ENCODE data around the gene NOTUM.

Gene NOTUM

GRCh38 chr17:81996232-81996756 is 35.3 kb upstream of the NOTUM start:
- Histone ChIP-seq H3K36me3 (ENCODE audit: control insufficient read depth, insufficient read depth, low read length) (0 out of 2 replicates have a peak, but pooled peaks cover 2% of the 10 kb centered on the region), H3K27ac (ENCODE audit: low read length) (no peak overlapping the region), H3K27me3 (ENCODE audit: control insufficient read depth, insufficient read depth, low read length) (no peaks in the 10 kb centered on the region), H3K4me1 (ENCODE audit: control insufficient read depth, insufficient read depth, low read length) (peaks cover 14% of the 10 kb centered on the region), H3K9me3 (ENCODE audit: control insufficient read depth, insufficient read depth, low read length) (no peaks in the 10 kb centered on the region), H3K4me3 (ENCODE audit: low read length) (no peak overlapping the region)
- DNase-seq (ENCODE audit: low read depth, low spot score): no peak
- WGBS (ENCODE audit: insufficient coverage, insufficient read length): no CpG with 5 or more reads among the region's 28 CpGs

DNA sequence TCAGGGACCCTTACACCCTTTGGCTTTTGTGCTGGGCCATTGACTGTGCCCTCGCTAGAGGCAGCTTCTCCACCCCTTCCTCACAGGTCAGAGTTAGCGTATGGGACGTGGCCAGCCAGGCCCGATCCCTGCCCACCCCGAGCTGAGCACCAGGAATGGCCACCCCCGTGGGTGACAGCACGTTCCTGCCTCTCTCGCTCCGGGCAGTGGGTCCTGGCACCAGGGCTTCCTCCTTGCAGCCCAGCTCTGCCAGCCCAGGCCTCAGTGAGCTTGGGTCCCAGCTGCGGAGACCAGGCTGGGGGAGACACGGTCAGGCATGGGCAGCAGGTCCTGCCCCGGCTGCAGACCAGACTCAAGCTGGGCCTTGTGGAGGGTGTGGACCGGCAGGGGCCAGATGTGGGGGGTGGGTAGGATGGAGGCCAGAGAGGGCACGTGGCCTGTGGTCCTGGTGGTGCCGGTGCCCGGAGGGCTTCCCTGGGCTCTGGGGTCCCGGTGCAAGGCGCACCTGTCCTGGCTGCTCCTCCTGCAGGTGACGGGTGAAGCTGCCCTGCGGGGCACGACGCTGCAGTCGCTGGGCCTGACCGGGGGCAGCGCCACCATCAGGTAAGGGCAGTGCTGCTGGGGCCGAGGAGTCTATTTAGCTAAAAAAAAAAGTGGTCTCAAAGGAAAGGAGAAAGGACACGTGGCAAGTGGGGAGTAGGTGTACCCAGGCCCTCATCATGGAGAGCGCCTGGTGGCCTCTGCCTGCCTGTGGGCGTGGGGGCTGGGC is 34.7 kb upstream of the NOTUM start:
- Histone ChIP-seq H3K4me3 (ENCODE audit: low read length) (no peak overlapping the region), H3K4me1 (ENCODE audit: control insufficient read depth, insufficient read depth, low read length) (peaks cover 14% of the 10 kb centered on the region), H3K9me3 (ENCODE audit: control insufficient read depth, insufficient read depth, low read length) (no peaks in the 10 kb centered on the region), H3K27ac (ENCODE audit: low read length) (no peak overlapping the region), H3K36me3 (ENCODE audit: control insufficient read depth, insufficient read depth, low read length) (0 out of 2 replicates have a peak, but pooled peaks cover 2% of the 10 kb centered on the region), H3K27me3 (ENCODE audit: control insufficient read depth, insufficient read depth, low read length) (no peaks in the 10 kb centered on the region)
- DNase-seq (ENCODE audit: low read depth, low spot score): no peak
- WGBS (ENCODE audit: insufficient coverage, insufficient read length): no CpG with 5 or more reads among the region's 29 CpGs

DNA sequence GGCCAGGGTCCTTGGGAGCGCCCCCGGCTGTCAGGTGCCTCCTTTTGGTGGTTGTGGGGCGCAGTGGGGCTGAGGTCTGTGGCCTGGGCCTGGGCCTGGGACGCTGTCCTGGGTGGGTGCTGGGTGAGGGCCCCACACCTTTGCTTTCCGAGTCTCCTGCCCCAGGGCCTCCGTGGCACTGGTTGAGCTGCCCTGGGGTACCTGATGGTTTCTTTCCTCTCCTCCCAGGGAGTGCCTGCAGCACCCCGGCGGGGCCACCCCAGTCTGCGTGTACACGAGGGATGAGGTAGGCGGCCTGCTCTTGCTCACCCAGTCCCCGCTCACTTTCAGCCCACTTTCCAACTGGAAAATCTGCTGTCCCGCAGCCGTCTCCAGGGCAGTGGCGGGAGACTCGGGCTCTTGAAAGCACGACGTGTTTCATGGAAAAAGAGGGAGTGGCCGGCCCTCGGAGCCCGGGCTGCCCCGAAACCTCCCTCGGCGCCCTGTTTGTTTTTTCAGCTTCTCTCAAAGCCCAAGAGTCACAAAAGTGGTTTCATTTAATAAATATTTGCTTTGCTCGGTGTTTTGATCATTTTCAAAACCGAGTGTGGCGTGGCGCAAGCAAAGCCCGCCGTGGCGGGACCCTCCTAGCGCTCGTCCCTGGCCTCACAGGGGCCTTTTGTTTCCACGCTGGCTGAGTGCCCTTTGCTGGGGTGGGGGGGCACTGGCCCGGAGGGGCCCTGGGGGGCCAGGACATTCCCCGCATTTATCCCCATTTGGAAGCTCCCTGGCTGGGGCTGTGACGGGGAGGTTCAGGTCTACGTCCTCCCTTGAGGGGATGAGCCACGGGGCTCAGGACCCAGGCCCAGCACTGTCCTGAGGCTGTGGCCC is 33.8 kb upstream of the NOTUM start:
- 0 out of 2 replicates have a peak, but pooled peaks cover 2% of the 10 kb centered on the region for H3K36me3 ChIP-seq (ENCODE audit: control insufficient read depth, insufficient read depth, low read length)
- no peaks in the 10 kb centered on the region for H3K27me3 ChIP-seq (ENCODE audit: control insufficient read depth, insufficient read depth, low read length)
- no peaks in the 10 kb centered on the region for H3K9me3 ChIP-seq (ENCODE audit: control insufficient read depth, insufficient read depth, low read length)
- WGBS (ENCODE audit: insufficient coverage, insufficient read length): no CpG with 5 or more reads among the region's 39 CpGs
- H3K4me3 ChIP-seq (ENCODE audit: low read length): no peak overlapping the region
- peaks cover 13% of the 10 kb centered on the region for H3K4me1 ChIP-seq (ENCODE audit: control insufficient read depth, insufficient read depth, low read length)
- H3K27ac ChIP-seq (ENCODE audit: low read length): no peak overlapping the region
- no peak for DNase-seq (ENCODE audit: low read depth, low spot score)

GRCh38 chr17:81993729-81994592 is 33.0 kb upstream of the NOTUM start:
- Histone ChIP-seq H3K27ac (ENCODE audit: low read length) (no peak overlapping the region), H3K36me3 (ENCODE audit: control insufficient read depth, insufficient read depth, low read length) (0 out of 2 replicates have a peak, but pooled peaks cover 4% of the 10 kb centered on the region), H3K4me3 (ENCODE audit: low read length) (no peak overlapping the region), H3K4me1 (ENCODE audit: control insufficient read depth, insufficient read depth, low read length) (peaks cover 13% of the 10 kb centered on the region), H3K27me3 (ENCODE audit: control insufficient read depth, insufficient read depth, low read length) (no peaks in the 10 kb centered on the region), H3K9me3 (ENCODE audit: control insufficient read depth, insufficient read depth, low read length) (no peaks in the 10 kb centered on the region)
- DNase-seq (ENCODE audit: low read depth, low spot score): no peak
- no CpG with 5 or more reads among the region's 37 CpGs for WGBS (ENCODE audit: insufficient coverage, insufficient read length)

- no peak for DNase-seq (ENCODE audit: low read depth, low spot score)
- Histone ChIP-seq H3K4me3 (ENCODE audit: low read length) (no peak overlapping the region), H3K27ac (ENCODE audit: low read length) (no peak overlapping the region), H3K27me3 (ENCODE audit: control insufficient read depth, insufficient read depth, low read length) (no peaks in the 10 kb centered on the region), H3K36me3 (ENCODE audit: control insufficient read depth, insufficient read depth, low read length) (0 out of 2 replicates have a peak, but pooled peaks cover 4% of the 10 kb centered on the region), H3K4me1 (ENCODE audit: control insufficient read depth, insufficient read depth, low read length) (peaks cover 13% of the 10 kb centered on the region), H3K9me3 (ENCODE audit: control insufficient read depth, insufficient read depth, low read length) (no peaks in the 10 kb centered on the region)
- WGBS (ENCODE audit: insufficient coverage, insufficient read length): no CpG with 5 or more reads among the region's 31 CpGs
Measured at GRCh38 chr17:81992306-81993102, 31.5 kb upstream of the NOTUM start.

DNA sequence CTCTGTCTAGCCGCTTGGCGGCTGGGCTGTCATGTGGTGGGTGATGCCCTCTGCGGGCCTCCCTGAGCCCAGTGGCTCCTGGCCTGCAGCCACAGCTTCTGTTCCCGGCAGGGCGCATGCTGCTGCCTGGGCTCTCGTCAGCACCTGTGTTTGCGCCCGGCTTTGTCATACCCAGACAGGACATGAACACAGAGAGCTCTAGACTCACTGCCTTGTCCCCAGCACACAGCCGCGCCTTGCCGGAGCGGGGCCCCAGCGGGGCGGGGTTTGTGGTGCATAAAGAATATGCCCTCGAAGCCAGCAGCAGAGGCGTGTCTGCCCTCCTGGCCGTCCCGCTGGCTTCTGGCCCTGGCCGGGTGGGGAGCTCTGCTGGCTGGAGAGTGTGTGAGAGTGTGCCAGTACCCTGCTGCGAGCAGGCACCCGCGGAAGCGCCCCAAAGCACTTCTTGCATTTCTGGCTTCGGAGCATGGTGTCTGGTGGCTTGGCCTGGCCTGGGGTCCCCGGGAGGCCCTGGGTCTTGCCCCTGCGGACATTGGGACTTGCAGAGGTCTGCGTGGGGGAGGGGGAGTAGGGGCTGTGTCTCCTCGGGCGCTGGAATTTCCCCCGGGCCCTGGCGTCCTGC is 30.8 kb upstream of the NOTUM start:
- no peak for DNase-seq (ENCODE audit: low read depth, low spot score)
- peaks cover 13% of the 10 kb centered on the region for H3K4me1 ChIP-seq (ENCODE audit: control insufficient read depth, insufficient read depth, low read length)

DNA sequence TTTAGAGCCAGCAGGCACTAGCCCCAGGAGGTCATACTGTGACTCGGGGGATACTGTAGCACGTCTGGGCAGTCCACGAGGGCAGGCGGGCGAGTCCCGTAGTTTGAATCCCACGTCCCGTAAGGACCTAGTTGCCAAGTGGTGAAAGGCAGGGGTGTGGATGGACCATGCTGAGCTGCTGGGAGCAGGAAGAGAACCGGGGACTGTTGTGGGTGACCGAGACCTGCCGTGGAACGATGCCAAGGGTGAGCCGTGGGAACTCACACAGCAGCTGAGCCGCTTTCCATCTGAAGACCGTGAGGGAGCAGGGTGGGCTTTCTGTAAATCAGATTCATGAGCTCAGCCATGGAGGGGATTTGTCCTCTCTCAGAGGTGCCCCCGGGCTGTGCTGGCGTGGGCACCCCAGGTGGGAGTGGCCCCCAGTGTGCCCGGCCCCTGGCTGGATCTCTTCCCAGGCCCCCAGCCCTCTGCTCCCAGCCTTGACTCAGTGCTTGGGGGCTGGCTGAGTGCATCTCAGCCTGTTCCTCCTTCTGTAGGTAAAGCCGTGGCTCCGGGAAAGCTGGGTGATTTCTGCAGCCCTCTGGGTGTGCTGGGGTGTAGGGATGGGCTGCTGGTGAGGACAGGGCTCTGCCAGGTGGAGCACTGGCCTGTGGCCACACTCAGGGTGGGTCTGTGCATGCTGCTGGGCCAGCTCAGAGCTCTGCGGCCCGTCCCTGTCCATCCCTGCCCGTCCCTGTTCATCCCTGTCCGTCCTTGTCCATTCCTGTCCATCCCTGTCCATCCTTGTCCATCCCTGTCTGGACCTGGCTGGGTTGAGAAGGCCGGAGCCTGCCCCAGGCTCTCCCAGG is 30.1 kb upstream of the NOTUM start:
- no CpG with 5 or more reads among the region's 25 CpGs for WGBS (ENCODE audit: insufficient coverage, insufficient read length)
- Histone ChIP-seq H3K4me3 (ENCODE audit: low read length) (no peak overlapping the region), H3K27me3 (ENCODE audit: control insufficient read depth, insufficient read depth, low read length) (no peaks in the 10 kb centered on the region), H3K27ac (ENCODE audit: low read length) (no peak overlapping the region), H3K4me1 (ENCODE audit: control insufficient read depth, insufficient read depth, low read length) (peaks cover 13% of the 10 kb centered on the region), H3K9me3 (ENCODE audit: control insufficient read depth, insufficient read depth, low read length) (no peaks in the 10 kb centered on the region), H3K36me3 (ENCODE audit: control insufficient read depth, insufficient read depth, low read length) (peaks cover 7% of the 10 kb centered on the region; the same call in 1 of the 2 replicates)
- DNase-seq (ENCODE audit: low read depth, low spot score): no peak

More for the DNA sequence above, 30.8 kb upstream of the NOTUM start:
- WGBS (ENCODE audit: insufficient coverage, insufficient read length): no CpG with 5 or more reads among the region's 31 CpGs
- Histone ChIP-seq H3K27ac (ENCODE audit: low read length) (no peak overlapping the region), H3K27me3 (ENCODE audit: control insufficient read depth, insufficient read depth, low read length) (no peaks in the 10 kb centered on the region), H3K4me3 (ENCODE audit: low read length) (no peak overlapping the region), H3K9me3 (ENCODE audit: control insufficient read depth, insufficient read depth, low read length) (no peaks in the 10 kb centered on the region), H3K36me3 (ENCODE audit: control insufficient read depth, insufficient read depth, low read length) (peaks cover 7% of the 10 kb centered on the region; the same call in 1 of the 2 replicates)

GRCh38 chr17:81987161-81987770 is 26.3 kb upstream of the NOTUM start:
- WGBS (ENCODE audit: insufficient coverage, insufficient read length): no CpG with 5 or more reads among the region's 26 CpGs
- no peak for DNase-seq (ENCODE audit: low read depth, low spot score)
- no peak overlapping the region for H3K27ac ChIP-seq (ENCODE audit: low read length)
- no peak overlapping the region for H3K4me3 ChIP-seq (ENCODE audit: low read length)
- peaks cover 8% of the 10 kb centered on the region for H3K4me1 ChIP-seq (ENCODE audit: control insufficient read depth, insufficient read depth, low read length)
- peaks cover 24% of the 10 kb centered on the region for H3K36me3 ChIP-seq (ENCODE audit: control insufficient read depth, insufficient read depth, low read length)
- H3K27me3 ChIP-seq (ENCODE audit: control insufficient read depth, insufficient read depth, low read length): no peaks in the 10 kb centered on the region
- no peaks in the 10 kb centered on the region for H3K9me3 ChIP-seq (ENCODE audit: control insufficient read depth, insufficient read depth, low read length)
